Hematopoietic multipotent progenitor cell treated with erythropoietin and hydrocortisone succinate and interleukin-3 and kit ligand, for 8 days (in vitro differentiated cells): Measurements from ENCODE around the gene PLPPR3.
A peak's percentile ranks its signal among the peaks of the same experiment; 100 is the strongest.

ENCODE experiments used
- DNase-seq: peaks from one replicate; pipeline ENCODE4 v3.0.0-alpha.2; 2015

The PLPPR3 gene

DNA sequence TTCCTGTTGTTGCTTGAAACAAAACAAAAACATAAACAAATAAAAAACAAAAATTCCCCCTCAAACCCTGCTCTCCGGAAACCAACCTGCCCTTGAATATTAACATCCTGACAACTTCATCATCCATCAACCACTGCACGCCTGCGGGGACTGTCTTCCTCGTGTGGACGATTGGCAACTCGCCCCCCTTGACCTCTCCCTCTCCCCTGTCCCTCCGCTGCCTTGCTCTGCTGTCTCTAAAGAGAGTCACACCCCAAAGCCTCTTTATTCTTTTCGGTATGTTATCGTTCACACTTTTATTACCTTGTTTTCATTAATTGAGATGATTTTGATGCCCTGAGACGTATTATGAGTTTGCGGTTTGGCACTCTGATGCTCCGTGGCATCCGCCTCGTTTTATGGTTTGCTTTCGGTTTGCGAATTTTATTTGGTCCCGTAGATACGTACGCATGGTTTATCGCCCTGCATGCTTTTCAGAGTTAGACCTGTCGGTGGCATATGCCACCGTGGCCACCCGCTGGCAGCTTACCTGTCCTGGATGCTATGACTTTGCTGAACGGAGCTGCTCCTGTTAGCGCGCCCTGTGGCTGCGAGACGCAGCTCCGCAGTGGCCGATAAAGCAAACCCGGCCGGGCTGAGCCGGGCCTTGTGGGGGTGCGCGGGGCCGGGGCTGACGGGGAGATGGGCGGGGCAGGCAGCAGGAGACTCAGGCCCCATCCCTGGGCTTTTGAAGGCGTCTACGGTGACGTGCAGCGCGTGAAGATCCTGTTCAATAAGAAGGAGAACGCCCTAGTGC lies 13.9 kb downstream of the PLPPR3 start:
- no peak for DNase-seq

DNA sequence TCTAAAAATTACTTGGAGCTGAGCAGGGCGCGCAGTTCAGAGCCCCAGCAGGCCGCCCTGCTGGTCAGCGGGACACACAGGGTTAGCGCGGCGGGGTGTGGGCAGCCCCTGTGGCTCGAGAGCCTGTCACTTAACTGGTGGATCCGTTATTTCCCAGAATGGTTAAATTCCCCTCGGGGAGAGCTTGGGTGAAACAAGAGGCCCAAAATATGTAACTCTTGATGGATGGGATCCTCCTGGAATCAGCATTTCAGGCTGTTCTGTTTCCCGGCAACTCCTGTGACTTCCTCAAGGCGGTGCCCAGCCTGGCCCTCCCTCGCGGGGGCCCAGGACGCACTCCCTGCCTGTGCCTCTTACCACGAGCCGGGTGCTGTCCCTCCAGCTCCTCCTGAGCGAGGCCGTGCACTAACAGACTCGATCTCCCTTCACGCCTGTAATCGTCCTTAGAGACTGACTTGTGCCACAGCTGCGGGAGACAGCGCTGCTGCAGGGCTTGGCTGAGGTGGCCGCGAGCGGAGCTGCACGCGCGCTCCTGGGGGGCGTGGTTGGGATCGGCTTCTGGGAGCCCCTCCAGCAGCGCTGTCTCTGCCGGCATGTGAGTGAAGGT lies 14.8 kb downstream of the PLPPR3 start:
- DNase-seq = no peak

DNA sequence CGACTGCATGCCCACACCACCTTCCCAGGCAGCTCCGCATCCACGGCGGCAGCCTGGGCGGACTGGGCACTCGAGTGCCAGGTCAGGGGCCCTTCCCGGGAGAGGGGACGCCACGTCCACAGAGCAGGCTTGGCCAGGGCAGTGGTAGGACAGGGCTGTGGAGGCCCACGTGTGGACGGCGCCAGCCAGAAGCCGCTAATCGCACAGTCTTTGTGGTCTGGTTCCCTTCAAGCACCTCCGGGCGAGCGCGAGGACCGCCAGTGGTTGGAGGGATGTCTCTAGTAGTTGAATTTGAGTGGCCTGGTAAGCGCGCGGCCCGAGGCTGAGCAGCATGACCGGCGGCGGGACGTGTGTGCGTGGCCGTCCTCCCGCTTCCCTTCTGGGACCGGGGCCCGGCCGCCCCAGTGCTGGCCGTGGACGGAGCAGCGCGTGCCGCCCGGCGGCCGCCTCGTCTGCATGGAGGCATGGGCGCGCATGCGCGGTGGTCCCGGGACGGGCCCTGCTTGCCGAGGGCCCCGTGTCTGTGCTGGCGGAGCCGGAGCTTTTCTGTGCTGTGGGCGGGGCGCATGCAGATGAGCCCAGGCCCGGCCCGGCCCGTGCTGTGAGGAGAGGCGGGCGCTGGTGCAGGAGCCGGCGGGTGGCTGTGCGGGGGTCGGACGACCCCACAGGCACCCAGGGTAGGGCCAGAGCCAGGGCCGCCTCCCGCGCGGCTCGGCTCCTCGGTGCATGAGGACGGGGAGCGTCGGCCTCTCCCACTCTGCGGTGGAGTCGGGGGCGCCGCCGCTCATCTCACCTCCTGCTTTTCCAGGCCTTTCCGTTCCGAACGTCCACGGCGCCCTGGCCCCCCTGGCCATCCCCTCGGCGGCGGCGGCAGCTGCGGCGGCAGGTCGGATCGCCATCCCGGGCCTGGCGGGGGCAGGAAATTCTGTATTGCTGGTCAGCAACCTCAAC lies 15.9 kb downstream of the PLPPR3 start:
- DNase-seq = no peak

DNA sequence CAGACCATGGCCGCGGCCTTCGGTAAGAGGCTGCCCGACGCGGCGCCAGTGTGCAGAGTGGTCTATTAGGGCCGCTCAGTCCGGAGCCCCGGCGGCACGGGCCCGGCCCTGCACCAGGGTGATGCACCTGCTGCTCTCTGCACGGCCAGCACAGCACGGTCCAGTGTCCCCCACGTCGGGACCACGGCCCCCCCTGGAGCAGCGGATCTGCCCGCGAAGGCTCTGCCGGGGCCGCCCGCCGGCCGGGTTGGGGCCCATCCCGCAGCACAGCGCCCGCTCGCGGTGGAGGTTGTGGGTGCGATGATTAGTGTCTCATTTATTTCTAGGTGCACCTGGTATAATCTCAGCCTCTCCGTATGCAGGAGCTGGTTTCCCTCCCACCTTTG lies 16.6 kb downstream of the PLPPR3 start:
- DNase-seq = no peak

DNA sequence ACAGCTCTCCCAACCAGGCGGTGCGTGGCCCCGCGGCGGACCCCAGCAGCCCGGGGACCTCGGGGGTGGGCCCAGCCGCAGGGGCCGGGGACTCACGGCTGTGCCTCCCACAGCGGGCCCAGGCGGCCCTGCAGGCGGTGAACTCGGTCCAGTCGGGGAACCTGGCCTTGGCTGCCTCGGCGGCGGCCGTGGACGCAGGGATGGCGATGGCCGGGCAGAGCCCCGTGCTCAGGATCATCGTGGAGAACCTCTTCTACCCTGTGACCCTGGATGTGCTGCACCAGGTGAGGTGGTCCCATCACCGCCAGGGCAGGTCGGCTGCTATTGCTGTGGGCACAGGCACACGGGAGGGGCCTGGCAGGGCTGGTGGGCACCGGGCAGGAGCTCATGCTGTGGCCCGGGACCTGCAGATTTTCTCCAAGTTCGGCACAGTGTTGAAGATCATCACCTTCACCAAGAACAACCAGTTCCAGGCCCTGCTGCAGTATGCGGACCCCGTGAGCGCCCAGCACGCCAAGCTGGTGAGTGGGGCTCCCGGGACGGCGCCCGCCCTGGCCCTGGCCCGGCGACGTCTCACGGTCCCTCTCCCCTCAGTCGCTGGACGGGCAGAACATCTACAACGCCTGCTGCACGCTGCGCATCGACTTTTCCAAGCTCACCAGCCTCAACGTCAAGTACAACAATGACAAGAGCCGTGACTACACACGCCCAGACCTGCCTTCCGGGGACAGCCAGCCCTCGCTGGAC lies 17.2 kb downstream of the PLPPR3 start:
- no peak for DNase-seq

DNA sequence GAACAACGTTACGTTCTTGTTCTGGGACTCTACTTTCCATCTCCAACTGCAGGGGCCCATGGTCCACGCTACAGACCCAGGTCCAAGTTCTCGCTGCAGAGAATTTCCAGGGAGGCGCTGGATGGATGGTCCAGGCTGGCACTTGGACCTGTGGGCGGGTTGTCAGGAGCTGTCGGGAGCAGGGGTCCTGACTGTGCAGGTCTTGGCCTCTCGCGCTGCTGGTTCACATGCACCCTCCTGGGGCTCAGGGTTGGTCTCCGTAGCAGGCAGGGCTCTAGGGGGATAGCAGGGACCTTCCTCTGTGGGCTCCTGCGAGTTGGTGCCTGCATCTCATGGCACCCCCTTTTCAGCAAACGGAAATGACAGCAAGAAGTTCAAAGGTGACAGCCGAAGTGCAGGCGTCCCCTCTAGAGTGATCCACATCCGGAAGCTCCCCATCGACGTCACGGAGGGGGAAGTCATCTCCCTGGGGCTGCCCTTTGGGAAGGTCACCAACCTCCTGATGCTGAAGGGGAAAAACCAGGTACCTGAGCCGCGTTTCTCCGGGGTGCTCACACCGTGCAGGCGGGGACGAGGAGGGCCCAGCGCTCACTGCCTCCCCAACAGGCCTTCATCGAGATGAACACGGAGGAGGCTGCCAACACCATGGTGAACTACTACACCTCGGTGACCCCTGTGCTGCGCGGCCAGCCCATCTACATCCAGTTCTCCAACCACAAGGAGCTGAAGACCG lies 17.9 kb downstream of the PLPPR3 start:
- DNase-seq = no peak

DNA sequence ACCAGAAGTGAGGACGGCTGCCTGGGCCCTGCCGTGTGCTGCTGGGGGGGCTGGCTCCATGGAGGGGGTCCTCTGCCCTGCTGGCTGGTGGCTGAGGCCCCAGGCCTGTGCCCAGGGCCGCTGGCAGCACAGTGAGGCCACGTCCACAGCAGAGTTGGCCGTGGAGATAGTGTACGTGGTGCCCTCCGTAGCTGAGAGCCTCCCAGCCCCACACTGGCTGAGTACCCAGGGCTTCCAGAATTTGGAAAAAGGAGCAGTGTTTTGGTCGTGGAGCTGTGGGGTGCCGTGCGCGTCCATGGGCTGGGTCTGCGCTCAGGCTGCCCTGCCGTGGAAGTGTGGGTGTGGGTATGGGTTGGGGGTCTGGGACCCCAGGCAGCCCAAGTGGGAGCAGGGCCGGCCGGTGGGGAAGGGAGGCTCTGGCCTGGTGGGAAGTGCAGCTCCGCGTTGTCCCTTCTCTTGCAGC lies 18.6 kb downstream of the PLPPR3 start:
- DNase-seq = no peak

DNA sequence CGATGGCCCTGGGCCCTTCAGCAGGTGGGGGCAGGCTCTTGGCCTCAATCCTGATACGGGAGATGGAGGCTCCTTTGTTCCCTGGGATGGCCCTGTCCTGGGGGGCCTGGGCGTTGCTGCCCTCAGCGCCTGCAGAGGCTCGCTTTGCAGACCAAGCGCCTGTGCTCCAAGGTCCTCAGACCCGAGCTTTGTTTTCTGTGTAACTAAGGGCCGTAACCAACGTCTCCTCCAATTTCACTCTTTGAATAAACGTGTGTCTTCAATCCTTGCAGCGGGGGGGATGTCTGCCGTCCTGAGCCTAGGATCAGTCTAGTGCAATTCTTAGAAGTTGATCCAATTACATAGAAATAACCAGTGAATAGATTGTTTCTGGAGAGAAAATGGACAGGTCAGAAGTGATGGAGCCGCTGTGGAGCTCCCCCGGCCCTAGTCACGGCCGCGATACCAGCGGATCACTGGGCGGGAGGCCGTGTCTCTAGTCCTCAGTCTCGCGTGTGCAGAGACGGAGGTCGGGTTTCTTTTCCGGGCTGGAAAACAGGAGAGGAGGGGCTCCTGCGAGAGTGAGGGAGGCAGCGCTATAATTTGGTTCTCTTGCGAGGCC lies 19.2 kb downstream of the PLPPR3 start:
- no peak for DNase-seq

DNA sequence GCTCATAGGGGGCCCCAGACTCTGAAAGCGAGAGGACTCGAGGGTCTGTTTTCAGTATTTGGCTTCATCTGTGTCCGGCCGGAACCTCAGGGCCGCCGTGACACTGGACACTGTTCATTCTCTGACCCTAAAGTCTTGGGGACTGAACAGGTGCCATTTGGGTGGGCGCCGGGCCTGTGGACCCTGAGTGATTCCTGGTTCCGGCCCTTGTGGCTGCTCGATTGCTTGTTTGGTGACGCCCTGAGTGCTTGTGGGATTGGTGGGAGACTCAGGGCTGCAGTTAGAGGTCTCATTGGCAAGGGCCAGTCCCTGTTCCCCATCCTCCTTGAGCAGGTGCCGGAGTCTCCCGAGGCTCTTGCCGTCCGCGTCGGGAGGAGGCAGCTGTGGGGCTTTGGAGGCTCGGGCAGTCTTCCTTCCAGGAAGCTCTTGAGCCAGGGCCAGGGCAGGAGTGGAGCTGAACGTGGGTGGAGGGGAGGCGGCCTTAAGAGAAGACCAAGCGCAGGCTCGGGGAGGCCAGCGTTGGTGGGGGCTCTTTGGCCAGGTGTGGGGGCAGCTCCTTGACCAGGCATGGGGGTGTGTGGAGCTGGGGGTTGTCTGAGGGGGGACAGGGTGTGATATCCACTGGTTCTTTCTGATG lies 19.8 kb downstream of the PLPPR3 start:
- no peak for DNase-seq

DNA sequence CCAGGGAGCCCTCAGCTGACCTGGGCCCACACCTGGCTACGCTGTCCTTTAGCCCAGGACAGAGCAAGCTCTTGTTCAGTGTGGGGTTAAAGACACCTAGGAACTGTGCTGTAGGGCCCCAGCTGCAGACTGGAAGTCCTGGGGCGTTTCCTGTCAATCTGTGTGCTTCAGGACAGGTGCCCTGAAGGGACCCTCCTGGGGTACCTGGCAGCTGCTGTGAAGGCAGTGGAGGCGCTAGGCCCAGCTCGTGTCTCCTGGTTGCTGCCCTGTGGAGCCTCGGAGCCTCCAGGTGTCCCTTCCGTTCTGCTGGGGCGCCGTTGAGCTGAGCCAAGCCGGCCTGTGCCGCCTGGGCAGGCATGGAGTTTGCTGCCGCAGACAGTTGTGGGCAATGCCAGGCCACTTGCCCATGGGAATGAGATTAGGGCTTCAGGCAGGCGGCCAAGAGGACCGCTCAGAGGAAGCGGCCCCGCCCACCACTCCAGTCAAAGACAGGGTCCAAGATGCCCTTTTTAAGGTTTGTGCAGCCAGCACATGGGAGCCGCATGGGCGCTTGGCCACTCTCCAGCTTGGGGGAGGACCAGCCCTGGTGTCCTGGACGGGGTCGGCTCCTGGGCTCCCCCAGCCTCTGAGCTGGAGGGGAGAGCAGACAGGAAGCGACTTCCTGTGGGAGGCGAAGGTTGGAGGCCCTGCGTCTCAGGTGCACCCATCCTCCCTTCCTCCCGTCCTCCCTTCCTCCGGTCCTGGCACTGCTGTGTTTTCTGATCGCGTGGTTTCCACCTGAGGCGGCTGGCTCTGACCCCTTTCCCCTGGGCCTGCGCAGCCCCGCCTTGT lies 20.5 kb downstream of the PLPPR3 start:
- peak; percentile 73 for DNase-seq

DNA sequence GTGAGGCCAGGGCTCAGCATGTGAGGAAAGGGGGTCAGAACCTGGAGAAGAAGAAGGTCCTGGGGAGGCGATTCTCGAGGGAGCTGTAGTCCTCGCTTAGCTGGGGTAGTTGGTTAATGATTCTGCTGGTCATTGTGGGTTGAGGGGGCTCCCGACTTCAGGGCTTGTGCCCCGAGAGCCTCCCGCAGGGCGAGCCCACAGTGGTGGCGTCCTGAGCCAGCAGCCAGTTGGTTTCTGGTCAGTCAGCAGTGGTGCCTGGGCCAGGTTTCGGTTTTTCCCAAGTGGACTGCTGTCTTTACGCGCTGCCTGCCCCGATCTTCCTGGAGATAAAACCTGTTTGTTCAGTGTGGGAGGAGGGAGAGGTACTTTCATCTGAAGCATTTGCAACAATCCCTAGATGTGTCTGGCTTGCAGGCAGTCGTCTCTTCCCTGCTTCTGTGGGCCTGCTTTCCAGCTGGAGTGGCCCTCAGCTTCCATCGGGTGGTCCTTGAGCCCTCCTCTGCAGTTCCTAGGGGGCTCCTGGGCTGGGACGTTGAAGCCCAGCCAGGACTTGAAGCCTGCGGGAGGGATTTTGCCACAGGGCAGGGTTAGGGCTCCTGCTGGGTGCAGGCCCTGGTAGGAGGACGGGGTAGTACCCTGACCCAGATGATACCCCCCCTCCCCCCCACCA lies 21.3 kb downstream of the PLPPR3 start:
- no peak for DNase-seq

DNA sequence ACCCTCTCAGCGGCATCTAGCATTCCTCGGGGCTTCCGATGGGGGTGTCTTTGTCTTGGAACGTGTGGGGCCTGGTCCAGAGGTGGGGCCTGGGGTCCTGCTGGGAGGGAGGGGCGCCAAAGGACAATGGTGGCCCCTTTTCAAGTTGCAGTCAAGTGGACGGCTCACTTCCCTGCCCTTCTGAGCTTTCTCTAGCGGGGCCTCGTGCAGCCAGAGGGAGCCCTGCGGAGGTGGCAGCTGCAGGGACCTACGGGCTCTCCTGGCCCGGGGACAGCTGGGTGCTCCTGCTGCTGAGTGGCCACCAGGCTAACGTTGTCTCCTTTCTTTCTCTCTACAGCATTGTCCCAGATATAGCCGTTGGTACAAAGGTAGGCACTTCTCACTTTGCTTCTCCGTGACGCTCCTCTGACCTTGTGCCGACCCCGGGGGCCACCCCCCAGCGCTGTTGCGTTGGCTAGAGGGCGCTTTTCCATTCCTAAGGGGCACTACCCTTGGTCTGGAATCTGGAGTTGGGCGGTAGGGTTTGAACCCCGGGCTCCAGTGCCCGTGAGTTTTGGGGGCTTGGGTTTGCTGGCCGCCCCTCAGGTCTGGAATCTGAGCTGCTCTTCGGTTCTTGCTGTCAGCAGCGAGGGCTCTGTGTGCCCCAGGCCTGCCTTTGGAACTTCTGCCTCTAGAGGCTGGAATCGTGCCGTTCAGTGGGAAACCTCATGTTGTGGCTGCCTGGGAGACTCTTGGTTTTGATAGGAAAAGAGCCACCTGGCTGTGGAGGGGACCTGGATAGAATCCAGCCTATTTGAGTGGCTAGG lies 22.5 kb downstream of the PLPPR3 start:
- DNase-seq = peak; percentile 47

DNA sequence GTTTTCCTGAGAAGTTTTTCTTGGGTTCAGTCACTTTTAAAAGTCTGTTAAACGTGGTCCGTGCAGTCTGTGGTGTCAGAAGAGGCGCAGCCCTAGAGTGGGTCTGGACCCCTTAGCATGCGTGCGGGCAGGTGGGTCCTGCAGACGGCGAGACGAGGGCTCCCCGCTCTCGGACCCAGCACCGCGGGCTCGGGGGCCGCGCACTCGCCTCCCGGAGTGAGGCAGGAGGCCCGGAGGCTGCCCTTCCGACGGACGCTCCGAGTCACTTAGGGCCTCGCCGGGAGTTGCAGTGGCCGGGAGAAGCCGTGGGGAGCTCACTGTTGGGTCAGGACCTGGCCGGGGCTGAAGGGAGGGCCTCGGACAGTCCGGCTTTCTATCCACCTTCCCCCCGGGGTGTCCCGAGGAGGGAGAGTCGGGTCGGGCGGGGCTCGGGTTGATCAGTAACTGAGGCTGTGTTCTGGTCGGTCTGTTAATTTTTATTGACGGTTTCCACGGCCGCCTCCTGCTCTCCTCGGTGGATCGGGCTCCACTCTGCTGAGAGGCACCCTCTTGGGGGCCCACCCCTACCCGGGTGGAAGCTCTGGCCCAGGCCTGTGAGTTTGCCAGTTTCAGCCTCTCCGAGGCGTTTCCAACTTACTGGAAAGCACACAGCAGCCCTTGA lies 23.2 kb downstream of the PLPPR3 start:
- DNase-seq = no peak

DNA sequence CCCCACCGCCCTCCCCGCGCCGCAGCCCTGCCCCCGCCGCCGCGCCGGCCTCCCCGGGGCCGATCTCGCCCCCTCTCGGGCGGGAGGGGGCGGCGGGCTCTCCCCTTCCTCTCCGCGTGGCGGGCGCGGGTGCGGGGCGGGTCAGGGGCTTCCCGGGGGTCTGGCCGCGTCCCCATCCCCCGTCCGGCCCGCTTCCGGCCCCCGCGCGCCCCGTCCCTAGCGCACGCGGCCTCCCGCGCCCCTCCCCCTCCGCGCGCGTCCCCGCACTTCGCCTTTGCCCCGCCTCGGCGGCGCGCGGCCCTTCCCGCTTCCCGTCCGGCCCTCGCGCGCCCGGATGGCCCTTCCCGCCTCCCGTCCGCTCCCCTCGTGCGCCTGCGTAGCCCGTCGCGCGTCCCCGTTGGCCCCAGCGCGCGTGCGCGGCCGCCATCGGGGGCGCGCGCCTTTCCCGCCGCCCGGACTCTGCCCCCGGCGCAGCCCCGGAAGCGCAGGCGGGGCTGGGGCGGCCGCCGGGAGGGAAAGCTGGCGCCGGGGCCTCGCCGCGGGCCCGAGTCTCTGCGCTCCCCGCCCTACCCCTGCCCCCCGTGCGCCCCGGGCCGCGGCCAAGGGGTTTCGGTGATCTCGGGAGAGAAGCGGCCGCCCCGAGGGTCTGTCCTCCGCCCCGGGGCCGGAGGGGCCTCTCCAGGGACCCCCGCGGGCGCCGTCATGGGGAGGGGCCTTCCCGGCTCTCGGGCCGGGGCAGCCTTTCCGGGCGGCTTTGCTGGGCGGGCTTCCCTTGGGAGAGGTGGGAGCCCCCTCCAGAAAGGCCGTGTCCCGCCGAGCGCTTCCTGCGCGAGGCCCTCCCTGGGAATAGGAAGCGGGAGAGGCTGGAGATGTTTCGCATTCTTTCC lies 24.0 kb downstream of the PLPPR3 start:
- peak; percentile 91 for DNase-seq

DNA sequence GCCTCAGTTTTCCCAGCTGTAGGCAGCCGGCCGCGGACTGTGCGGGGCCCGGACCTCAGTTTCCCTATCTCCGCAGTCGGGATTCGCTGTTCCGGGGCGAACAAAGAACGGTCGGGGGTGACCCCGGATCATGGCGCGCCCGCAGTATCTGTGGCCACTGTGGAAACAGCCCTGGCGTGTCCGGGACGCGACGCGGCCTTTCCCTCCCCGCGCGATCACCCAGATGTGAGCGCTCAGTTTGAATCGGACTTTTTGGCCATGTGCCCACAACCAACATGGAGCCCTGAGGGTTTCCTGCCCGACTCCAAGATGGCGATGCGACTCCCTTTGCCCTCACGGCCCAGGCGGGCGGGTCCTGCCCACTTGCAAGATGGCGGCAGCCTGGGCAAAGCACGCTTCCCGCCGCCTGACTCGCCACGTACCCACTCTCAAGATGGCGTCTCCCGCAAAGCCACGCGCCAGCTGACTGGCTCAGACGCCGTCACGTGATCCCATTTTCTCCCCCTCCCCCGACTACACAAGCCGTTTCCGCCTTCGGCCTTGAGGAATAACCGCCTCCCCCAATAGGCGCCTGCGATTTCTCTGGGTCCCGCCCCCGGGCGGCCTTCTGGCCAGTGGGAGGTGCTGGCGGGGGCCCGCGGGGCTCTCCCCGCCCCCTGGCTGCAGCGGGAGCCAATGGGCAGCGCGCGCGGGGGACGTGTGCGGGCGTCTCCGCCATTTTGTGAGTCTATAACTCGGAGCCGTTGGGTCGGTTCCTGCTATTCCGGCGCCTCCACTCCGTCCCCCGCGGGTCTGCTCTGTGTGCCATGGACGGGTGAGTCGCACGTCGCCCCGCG lies 24.8 kb downstream of the PLPPR3 start, which contains the start of gene PTBP1:
TSS of gene PTBP1 (plus strand) at position 761 of the 836 bp plus-strand sequence. CDS start at position 807, 46 bp downstream.
- DNase-seq = peak; percentile 100
